Measurements from ENCODE around the gene ULK3. TPM values are rescaled to one million over a fixed set of nuclear protein-coding genes. Genes with fewer than 3 reads are reported as not detected.

ULK3 gene
- total and polyA plus RNA-seq, 2 of the 4 experiments (the other 2 are of a cell fraction): 11.8 to 22.7 TPM

- Histone ChIP-seq H2BK120ac (ENCODE audit: low read depth, low read length) (no peak overlapping the region), H3K79me1 (ENCODE audit: low read depth in 1 of 2, low read length in 2 of 2) (peaks cover 6 to 23% of the 10 kb centered on the region in 2 experiments), H3K9ac (ENCODE audit: low read depth, low read length) (no peak overlapping the region), H3K9me1 (ENCODE audit: insufficient read depth, low read length) (no peaks in the 10 kb centered on the region), H3K56ac (ENCODE audit: extremely low read depth, insufficient read depth, low read length) (no peak overlapping the region), H3K4ac (ENCODE audit: low read depth, low read length) (no peak overlapping the region), H4K20me1 (ENCODE audit: insufficient read depth, low read length) (peaks cover 19% of the 10 kb centered on the region), H2BK15ac (ENCODE audit: low read depth, low read length) (no peak overlapping the region), H3K18ac (ENCODE audit: low read depth, low read length) (no peak overlapping the region), H3K4me1 (ENCODE audit: control insufficient read depth, insufficient read depth, low read length) (no peaks in the 10 kb centered on the region), H3K14ac (replicated peaks; ENCODE audit: low read depth, low read length) (no peak overlapping the region), H2AK5ac (ENCODE audit: low read depth, low read length) (no peak overlapping the region), H3K23ac (ENCODE audit: low read depth, low read length) (no peak overlapping the region), H3K9me3 (ENCODE audit: control insufficient read depth, insufficient read depth, low read length) (no peaks in the 10 kb centered on the region), H2BK5ac (ENCODE audit: low read depth, low read length, poor library complexity, severe bottlenecking) (no peak overlapping the region), H4K8ac (ENCODE audit: low read depth in 2 of 2, low read length in 2 of 2) (no peak overlapping the region), H2AK9ac (replicated peaks; ENCODE audit: low read depth, low read length, poor library complexity) (no peak overlapping the region), H3K4me3 (ENCODE audit: insufficient read depth, low read depth, low read length) (no peak overlapping the region), H3K27me3 (ENCODE audit: control insufficient read depth, insufficient read depth, low read length) (no peaks in the 10 kb centered on the region), H4K5ac (ENCODE audit: low read depth, low read length) (no peak overlapping the region), H2AFZ (replicated peaks; ENCODE audit: low read length, poor library complexity) (no peak overlapping the region), H2BK20ac (ENCODE audit: low read depth, low read length) (no peak overlapping the region), H3K4me2 (ENCODE audit: low read depth, low read length) (no peak overlapping the region), H4K91ac (ENCODE audit: insufficient read depth, low read depth, low read length) (no peak overlapping the region), H3K27ac (ENCODE audit: insufficient read depth, low read length) (no peak overlapping the region), H3K36me3 (ENCODE audit: control insufficient read depth, insufficient read depth, low read length) (peaks cover 57% of the 10 kb centered on the region)
- no peak for DNase-seq
- 91% methylated on average over 3 of the region's 7 CpGs; no CpG with 5 or more reads in 1 of the 2 experiments for WGBS, 2 experiments (ENCODE audit: extremely low coverage in 2 of 2, insufficient read length in 1 of 2)
- no peak for TF ChIP-seq POLR2A (IDR thresholded peaks at IDR 0.05; ENCODE audit: low read depth, low read length)
- no peak for TF ChIP-seq RFX5 (IDR thresholded peaks at IDR 0.05; ENCODE audit: low read depth, low read length)
- no peak for TF ChIP-seq RAD21 (IDR thresholded peaks at IDR 0.05; ENCODE audit: low read length)
- TF ChIP-seq SMC3 (IDR thresholded peaks at IDR 0.05; ENCODE audit: low read depth, low read length): no peak
- TF ChIP-seq CHD1 (IDR thresholded peaks at IDR 0.05; ENCODE audit: low read depth, low read length): no peak
- TF ChIP-seq MAZ (IDR thresholded peaks at IDR 0.05; ENCODE audit: borderline replicate concordance, low read depth, low read length): no peak
- TF ChIP-seq CTCF (conservative IDR thresholded peaks at IDR 0.05; ENCODE audit: low read depth, low read length): no peak
- no peak for TF ChIP-seq ELK1 (IDR thresholded peaks at IDR 0.05; ENCODE audit: borderline replicate concordance, low read depth, low read length)
- TF ChIP-seq BHLHE40 (IDR thresholded peaks at IDR 0.05; ENCODE audit: low read depth, low read length): no peak
- no peak for TF ChIP-seq USF2 (IDR thresholded peaks at IDR 0.05; ENCODE audit: low read depth, low read length)
- no peak for TF ChIP-seq CEBPB (IDR thresholded peaks at IDR 0.05; ENCODE audit: low read depth, low read length)
- TF ChIP-seq MXI1 (IDR thresholded peaks at IDR 0.05; ENCODE audit: borderline replicate concordance, low read depth, low read length): no peak
- TF ChIP-seq FOS (IDR thresholded peaks at IDR 0.05; ENCODE audit: low read depth, low read length): no peak
- TF ChIP-seq NFE2L2 (IDR thresholded peaks at IDR 0.05; ENCODE audit: low read depth, low read length): no peak
- TF ChIP-seq MAFK (IDR thresholded peaks at IDR 0.05; ENCODE audit: low read depth, low read length): no peak
- no peak for TF ChIP-seq RCOR1 (IDR thresholded peaks at IDR 0.05; ENCODE audit: insufficient replicate concordance, low read length)
- POLR2A ChIA-PET (ENCODE audit: unreplicated experiment): no interaction called here
- no peak for ATAC-seq (ENCODE audit: low read depth)
- dilution Hi-C loops (cut with HindIII; ENCODE audit: low sequenced_read_pairs, unreplicated experiment): no loop called here
- BruUV-seq (replicated peaks): no TSS peak
- CTCF ChIA-PET: no interaction called here
- in situ Hi-C loops (cut with MboI; ENCODE audit: low sequenced_read_pairs): no loop called here
- intact Hi-C loops (cut with micrococcal nuclease): no loop called here
Measured at GRCh38 chr15:74851960-74852359, 9.0 kb upstream of the ULK3 start.

All from IMR-90 (cell line).